ENCODE results near the gene PRAF2.
A peak's percentile ranks its signal among the peaks of the same experiment; 100 is the strongest.

Gene PRAF2

DNA sequence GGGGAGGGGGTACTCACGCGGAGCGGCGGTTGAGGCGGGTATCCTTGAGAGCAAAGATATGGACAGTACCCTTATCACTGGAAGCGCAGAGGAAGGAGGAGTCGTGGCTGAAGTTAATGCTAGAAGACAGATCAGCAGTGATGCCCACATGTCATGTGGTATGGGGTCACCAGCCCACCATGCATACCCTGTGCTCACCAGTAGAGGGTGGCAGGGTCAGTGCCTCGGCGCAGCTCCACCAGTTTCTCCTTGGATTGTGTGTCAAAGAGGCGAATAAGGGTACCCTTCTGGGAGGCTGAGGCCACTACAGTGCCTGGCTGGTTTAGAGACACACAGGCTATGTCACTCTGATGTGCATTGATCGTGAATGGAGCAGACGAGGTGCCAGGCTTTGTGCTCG is 1.5 kb upstream of the PRAF2 start:
- FAIRE-seq (no peak), DNase-seq (ENCODE audit: insufficient read length, low spot score) (no peak)

DNA sequence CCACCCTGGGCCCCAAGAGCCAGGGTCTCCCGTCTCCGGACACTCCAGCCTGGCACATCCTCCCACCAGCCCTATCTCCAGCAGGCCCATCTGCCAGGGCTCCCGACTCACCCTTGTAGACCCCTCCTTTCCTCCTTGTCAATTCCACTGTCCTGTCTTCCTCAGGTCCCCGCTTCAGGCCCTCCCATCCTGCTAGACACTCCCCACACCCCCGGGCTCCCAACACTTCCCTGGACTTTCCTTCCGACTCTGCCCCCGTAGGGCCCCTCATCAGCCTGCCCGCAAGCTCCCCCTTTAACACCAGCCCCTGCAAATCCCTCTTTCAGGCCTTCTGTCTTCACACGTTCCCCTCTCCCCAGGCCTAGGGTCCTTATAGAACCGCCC is 1.1 kb downstream of the PRAF2 start:
- DNase-seq (ENCODE audit: insufficient read length, low spot score) (no peak), FAIRE-seq (no peak)

GRCh38 chrX:49071877-49072711 is 1.7 kb downstream of the PRAF2 start:
- DNase-seq (ENCODE audit: insufficient read length, low spot score) (no peak), FAIRE-seq (no peak)

DNA sequence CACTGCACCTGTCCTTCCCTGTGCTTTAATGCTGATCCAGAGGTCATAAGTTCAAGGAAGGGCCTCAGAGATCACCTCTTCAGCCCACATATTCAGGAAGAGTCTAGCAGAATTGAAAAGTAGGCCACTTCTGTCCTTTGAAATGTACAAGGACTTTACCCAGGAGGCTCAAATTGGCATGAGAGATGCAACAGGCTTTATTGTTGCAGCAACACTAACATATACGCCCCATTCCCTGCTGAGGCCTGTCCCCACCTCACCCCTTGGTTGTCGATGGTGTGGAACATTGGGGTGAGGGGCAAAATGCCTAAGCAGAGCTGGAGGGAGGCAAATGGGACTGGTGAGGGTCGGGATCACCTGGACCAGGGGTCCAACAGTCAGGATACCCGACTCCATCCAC is 2.8 kb downstream of the PRAF2 start:
- no peak for DNase-seq (ENCODE audit: insufficient read length, low spot score)
- no peak for FAIRE-seq

- no peak for FAIRE-seq
- no peak for DNase-seq (ENCODE audit: insufficient read length, low spot score)
These were observed 4.8 kb downstream of the PRAF2 start for GRCh38 chrX:49069038-49069437.

- no peak for FAIRE-seq
- DNase-seq (ENCODE audit: insufficient read length, low spot score), result no peak
These were observed 6.3 kb downstream of the PRAF2 start for GRCh38 chrX:49067285-49068120.

- no peak for FAIRE-seq
- no peak for DNase-seq (ENCODE audit: insufficient read length, low spot score)
These were observed 7.1 kb downstream of the PRAF2 start for GRCh38 chrX:49066690-49067089.

GRCh38 chrX:49066278-49066677 is 7.5 kb downstream of the PRAF2 start:
- FAIRE-seq (no peak), DNase-seq (ENCODE audit: insufficient read length, low spot score) (no peak)

GRCh38 chrX:49064735-49065134 is 9.1 kb downstream of the PRAF2 start:
- DNase-seq (ENCODE audit: insufficient read length, low spot score) (no peak), FAIRE-seq (no peak)

DNA sequence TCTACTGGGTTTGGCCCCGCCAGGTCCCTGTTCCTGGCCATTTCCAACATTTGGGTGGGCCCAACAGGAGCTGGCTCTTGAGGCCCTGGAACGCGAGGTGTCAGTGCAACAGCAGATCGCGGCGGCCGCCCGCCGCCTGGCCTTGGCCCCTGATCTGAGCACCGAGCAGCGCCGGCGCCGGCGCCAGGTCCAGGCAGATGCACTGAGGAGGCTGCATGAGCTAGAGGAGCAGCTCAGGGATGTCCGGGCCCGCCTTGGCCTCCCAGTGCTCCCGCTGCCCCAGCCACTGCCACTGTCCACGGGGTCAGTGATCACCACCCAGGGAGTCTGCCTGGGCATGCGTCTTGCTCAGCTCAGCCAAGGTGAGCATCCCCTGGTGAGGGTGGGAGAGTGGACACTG is 9.5 kb downstream of the PRAF2 start:
- FAIRE-seq (no peak), DNase-seq (ENCODE audit: insufficient read length, low spot score) (no peak)

DNA sequence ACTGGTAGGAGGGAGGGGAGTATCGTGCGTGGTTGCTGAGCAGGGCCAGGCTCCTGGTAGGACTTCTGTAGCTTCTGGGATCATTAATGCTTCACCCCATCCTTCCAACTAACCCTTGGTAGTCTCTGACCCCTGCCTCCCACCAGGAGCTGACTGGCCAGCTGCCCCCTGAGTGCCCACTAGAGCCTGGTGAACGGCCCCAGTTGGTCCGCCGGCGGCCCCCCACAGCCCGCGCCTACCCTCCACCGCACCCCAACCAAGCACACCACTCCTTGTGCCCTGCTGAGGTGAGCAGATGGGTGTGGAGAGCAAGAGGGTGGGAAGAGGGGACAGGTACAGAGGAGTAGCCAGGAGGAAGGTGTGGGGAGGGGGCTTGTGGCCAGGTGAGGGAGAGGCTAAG is 10.1 kb downstream of the PRAF2 start:
- no peak for FAIRE-seq

GRCh38 chrX:49061916-49062315 is 11.9 kb downstream of the PRAF2 start:
- no peak for DNase-seq (ENCODE audit: insufficient read length, low spot score)
- no peak for FAIRE-seq

More for the DNA sequence above, 10.1 kb downstream of the PRAF2 start:
- DNase-seq (ENCODE audit: insufficient read length, low spot score), result no peak

- DNase-seq (ENCODE audit: insufficient read length, low spot score) (no peak), FAIRE-seq (no peak)
These were observed 12.3 kb downstream of the PRAF2 start for GRCh38 chrX:49061490-49061889.

- DNase-seq (ENCODE audit: insufficient read length, low spot score) (no peak), FAIRE-seq (no peak)
These were observed 12.9 kb downstream of the PRAF2 start for GRCh38 chrX:49060914-49061313.

DNA sequence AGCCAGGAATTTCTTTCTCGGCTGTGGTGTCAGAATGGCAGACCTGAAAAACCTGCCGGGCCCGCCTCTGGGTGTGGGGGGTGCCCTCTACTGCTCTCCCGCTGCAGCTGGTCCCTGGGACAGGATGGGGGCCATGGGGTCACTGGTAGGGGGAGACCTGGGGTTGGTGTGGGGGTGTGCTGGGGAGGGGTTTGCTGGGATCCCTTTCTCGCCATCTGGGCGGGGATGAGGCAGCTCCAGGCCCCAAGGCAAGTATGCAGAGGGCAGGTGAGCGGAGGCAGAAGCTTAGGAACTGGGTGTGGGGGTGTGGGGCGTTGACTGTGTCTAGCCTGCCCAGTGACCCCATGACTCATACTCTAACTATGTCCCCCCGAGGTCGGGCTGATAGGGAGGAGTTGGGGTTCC is 14.1 kb downstream of the PRAF2 start:
- DNase-seq (ENCODE audit: insufficient read length, low spot score) (no peak), FAIRE-seq (no peak)

DNA sequence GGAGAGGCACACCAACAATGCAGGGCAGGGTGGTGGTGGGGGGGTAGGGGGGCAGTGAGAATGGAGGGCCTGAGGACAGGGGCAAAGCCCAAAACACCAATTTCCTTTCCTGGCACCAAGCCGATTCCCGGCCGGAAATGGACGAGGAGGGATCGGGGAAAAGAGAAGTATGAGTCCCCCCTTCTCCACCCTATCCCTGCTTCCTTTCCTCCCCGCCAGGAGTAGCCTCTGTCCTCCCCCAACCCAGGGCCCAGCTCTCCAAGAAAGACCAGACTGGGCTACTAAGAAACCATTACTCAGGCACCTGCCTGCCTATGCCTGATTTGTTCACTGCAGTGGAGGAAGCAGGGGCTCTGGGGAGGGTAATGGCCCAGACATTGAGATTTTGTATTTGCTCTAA is 14.6 kb downstream of the PRAF2 start:
- FAIRE-seq (no peak), DNase-seq (ENCODE audit: insufficient read length, low spot score) (no peak)

DNA sequence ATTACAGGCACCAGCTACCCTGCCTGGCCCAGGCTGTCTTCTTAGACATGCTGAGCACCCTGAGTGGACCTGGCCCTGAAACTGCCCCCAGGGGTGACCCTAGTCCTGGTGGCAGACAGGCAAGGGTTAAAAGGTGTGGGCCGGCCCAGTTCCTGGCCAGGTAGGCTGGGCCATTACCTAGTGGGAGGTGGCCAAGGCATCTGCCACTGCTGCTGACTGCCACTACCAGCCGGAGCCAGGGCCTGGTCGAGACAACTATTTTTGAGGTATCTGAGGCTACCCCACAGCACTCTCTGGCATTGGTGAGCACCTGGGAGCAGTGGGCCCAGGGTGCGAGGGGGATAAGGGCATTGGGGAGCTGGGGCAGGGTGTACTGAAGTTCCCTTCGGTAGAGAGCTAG is 15.0 kb downstream of the PRAF2 start, which contains the start of gene CCDC120:
Gene CCDC120, plus strand, starts transcription at position 206 of the 400 bp plus-strand sequence. CDS start 3,043 bp downstream, outside the sequence.
- FAIRE-seq (no peak), DNase-seq (ENCODE audit: insufficient read length, low spot score) (no peak)

DNA sequence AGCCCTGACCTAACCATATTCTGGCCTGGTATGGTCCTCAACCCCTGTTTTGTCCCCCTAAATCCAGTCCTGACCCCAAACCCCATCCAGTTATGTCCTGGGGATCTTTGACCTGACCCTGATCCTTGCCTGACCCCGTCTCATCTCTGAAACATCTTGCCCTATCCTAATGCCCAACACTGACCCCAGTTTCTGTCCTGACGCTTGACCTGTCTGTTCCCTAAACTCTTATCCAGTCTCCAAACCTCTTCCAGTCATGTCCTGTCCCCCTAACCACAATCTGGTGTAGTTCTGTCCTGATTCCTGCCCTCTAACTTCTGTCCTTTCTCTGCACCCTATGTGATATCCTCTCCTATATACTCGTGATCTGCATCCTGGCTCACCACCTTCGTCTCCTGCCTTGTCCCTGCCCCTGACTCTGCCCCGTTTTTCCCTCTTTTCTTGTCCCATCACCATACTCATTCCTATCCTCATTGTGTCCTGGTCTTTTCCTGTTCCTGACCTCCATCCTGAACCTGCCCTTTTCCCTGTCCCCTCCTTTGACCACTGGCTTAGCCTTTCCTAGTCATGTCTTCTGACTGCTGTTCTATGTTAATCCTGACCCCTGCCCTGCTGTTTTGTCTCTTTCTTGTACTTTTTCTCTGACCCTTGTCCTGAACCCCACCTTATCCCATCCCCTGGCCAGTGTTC is 19.6 kb downstream of the PRAF2 start:
- FAIRE-seq (no peak), DNase-seq (ENCODE audit: insufficient read length, low spot score) (no peak)

DNA sequence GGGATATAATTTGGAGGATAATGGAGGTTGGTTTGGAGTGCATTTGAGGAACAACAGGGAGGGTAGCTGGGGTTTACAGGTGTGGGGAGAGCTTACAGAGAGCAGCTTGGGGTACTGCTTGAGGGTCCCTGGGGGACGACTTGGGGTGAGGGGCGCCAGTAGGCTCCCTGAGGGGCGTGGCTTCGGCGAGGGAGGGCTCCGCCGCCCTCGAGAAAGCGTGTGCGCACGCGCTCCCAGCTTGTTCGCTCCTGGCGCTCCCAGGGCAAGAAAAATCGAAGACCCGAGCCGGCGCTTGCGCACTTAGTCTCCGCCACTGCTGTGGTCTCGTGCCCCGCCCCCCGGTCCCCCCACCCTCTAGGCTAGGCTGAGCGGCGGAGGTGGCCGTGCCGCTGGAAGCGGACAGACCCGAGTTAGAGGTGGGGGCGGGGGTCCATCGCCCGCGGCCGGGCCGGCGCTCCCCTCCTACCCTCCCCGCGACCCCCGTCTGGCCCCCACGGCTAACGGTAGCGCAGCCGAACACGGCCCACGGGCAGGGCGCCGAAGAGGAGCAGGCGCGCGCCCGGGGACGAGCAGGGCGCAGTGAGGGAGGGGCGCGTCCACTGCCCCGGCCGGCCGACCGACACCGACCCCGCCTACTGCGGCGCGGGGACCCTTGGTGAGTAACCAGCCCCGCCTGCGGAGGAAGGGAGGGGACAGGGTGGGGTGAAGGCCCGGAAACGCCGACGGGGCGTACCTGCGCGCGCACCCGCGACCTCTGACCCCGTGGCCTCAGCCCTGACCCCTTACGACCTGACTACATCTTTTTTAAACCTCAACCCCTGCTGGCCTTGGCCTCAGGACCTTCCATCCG is 20.4 kb downstream of the PRAF2 start:
- FAIRE-seq (no peak), DNase-seq (ENCODE audit: insufficient read length, low spot score) (peak; percentile 71)

DNA sequence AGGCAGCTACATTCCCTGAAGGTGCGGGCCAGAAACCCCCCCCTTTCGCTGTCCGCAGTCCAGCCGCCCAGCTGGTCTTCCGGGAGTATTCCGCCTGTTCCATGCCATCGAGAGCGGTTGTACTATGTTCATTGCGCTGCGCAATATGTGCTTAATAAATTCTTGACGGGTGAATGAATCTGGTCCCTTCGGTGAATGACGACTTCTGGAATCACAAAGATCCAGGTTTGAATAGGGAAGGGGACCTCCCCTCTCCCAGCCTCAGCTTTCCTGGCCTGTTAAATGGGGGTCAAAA is 29.9 kb downstream of the PRAF2 start:
- no peak for FAIRE-seq
- DNase-seq (ENCODE audit: insufficient read length, low spot score), result no peak
